Renal pelvis (tissue), 4 donors: ENCODE measurements around the gene SPDYE2B. TPM values are rescaled to one million over a fixed set of nuclear protein-coding genes. Genes with fewer than 3 reads are reported as not detected.
"Not testable (repeated sequence)": the region's sequence is repeated elsewhere in the genome, so short reads cannot be mapped to it uniquely, and the experiment has no call there.

ENCODE experiments used
- DNase-seq: peaks from one replicate; pipeline ENCODE4 v3.0.0-alpha.2; 2013
- polyA plus RNA-seq, 3 donors: library from polyadenylated mRNA; unstranded; fragments of 120-200 nt; gene quantifications; one replicate each; pipeline ENCODE4 v1.2.1, GENCODE V29; 2013; ENCODE audit not compliant: insufficient read length in 3 of 3

Gene SPDYE2B
- polyA plus RNA-seq, 3 donors: 0.60 to 5.0 (median 3.3) TPM

GRCh38 chr7:102698962-102699750, 49.0 kb downstream of the SPDYE2B start:
- DNase-seq: not testable (repeated sequence)

Other genes starting within 250 kb of the SPDYE2B start
- 10 to 100 TPM; 22.6 to 28.1 (median 26.2) TPM for gene ORAI2, start 216.7 kb upstream of the SPDYE2B start, polyA plus RNA-seq
- 10 to 100 TPM; 13.4 to 16.3 (median 14.0) TPM for gene ALKBH4, start 185.5 kb upstream of the SPDYE2B start, polyA plus RNA-seq
- gene LRWD1, start 185.3 kb upstream of the SPDYE2B start, polyA plus RNA-seq: 10 to 100 TPM; 20.2 to 23.0 (median 22.9) TPM
- 10 to 100 TPM; 29.9 to 39.7 (median 38.6) TPM for gene POLR2J, start 171.4 kb upstream of the SPDYE2B start, polyA plus RNA-seq
- gene RASA4B, start 132.5 kb upstream of the SPDYE2B start, polyA plus RNA-seq: 10 to 100 TPM; 16.9 to 26.1 (median 23.2) TPM
- 10 to 100 TPM in 2 of 3 donors, 1 to 10 TPM in 1; 9.3 to 34.1 (median 18.5) TPM for gene UPK3BL2, start 106.6 kb upstream of the SPDYE2B start, polyA plus RNA-seq
- 10 to 100 TPM in 2 of 3 donors, 1 to 10 TPM in 1; 2.6 to 16.6 (median 14.1) TPM for gene SPDYE2, start 99.1 kb upstream of the SPDYE2B start, polyA plus RNA-seq
- gene POLR2J3, start 77.7 kb upstream of the SPDYE2B start, polyA plus RNA-seq: 10 to 100 TPM; 77.7 to 90.7 (median 78.2) TPM
- gene RASA4, start 33.6 kb upstream of the SPDYE2B start, polyA plus RNA-seq: 10 to 100 TPM; 51.3 to 86.8 (median 62.3) TPM
- 10 to 100 TPM; 17.7 to 50.9 (median 18.6) TPM for gene UPK3BL1, start 7.5 kb upstream of the SPDYE2B start, polyA plus RNA-seq
- gene POLR2J2, start 21.3 kb downstream of the SPDYE2B start, polyA plus RNA-seq: 1 to 10 TPM; 1.3 to 9.0 (median 1.9) TPM
- gene FAM185A, start 98.7 kb downstream of the SPDYE2B start, polyA plus RNA-seq: 10 to 100 TPM in 1 of 3 donors, 1 to 10 TPM in 2; 7.6 to 10.4 (median 8.9) TPM